CD4-positive, alpha-beta T cell (primary cell): ENCODE measurements around the gene TTLL6. TPM values are rescaled to one million over a fixed set of nuclear protein-coding genes. Genes with fewer than 3 reads are reported as not detected.
"Not testable (repeated sequence)": the region's sequence is repeated elsewhere in the genome, so short reads cannot be mapped to it uniquely, and the experiment has no call there.

Source experiments
- ATAC-seq: fragments of 200-7000 bp; cut with Tn5 transposase; one replicate; pipeline ENCODE4 v1.10.0; 2022; ENCODE audit warnings: mild to moderate bottlenecking; ENCODE audit not compliant: poor library complexity
- CTCF ChIA-PET: fragments of 350-600 bp; sonication (Branson Sonifier 250); formaldehyde crosslinking; loops from one replicate; lab custom pipeline; 2021; ENCODE audit warnings: antibody characterized with exemption, inconsistent platforms; lab: Charles Lee
- POLR2A ChIA-PET: fragments of 350-600 bp; sonication (Branson Sonifier 250); formaldehyde crosslinking; loops from one replicate; lab custom pipeline; 2021; ENCODE audit warnings: antibody characterized with exemption, inconsistent platforms; lab: Charles Lee
- DNase-seq, 14 experiments: peaks; one replicate each; pipeline ENCODE4 v3.0.0-alpha.2; 2013 to 2020; ENCODE audit warnings: mixed read lengths in 2 of 14
- H3K27ac ChIP-seq, 2 donors: one replicate each; pipeline versions ENCODE4 v1.5.1 to v1.7.0; 2013; ENCODE audit warnings: low read length in 2 of 2, low read depth in 1 of 2, mild to moderate bottlenecking in 1 of 2
- H3K27me3 ChIP-seq, 2 experiments: 1 replicate in 1 of 2; 2 replicates in 1 of 2; pipeline versions ENCODE4 v1.6.1 to v1.7.0; 2013; ENCODE audit warnings: low read length in 2 of 2, control low read depth in 1 of 2, mild to moderate bottlenecking in 1 of 2, moderate library complexity in 1 of 2; ENCODE audit not compliant: insufficient read depth in 2 of 2, control insufficient read depth in 1 of 2
- H3K36me3 ChIP-seq: one replicate; pipeline ENCODE4 v1.6.1; 2013; ENCODE audit warnings: low read length, control low read depth; ENCODE audit not compliant: insufficient read depth
- H3K4me1 ChIP-seq: one replicate; pipeline ENCODE4 v1.6.1; 2013; ENCODE audit warnings: low read length, control low read depth; ENCODE audit not compliant: insufficient read depth
- H3K4me3 ChIP-seq: one replicate; pipeline ENCODE4 v1.5.1; 2013; ENCODE audit warnings: mild to moderate bottlenecking, low read length, moderate library complexity
- H3K9me3 ChIP-seq, 2 experiments: 1 replicate in 1 of 2; 2 replicates in 1 of 2; pipeline versions ENCODE4 v1.6.1 to v1.7.0; 2013; ENCODE audit warnings: low read length in 2 of 2, mild to moderate bottlenecking in 2 of 2, control low read depth in 1 of 2, moderate library complexity in 1 of 2; ENCODE audit not compliant: control insufficient read depth in 1 of 2, insufficient read depth in 1 of 2
- H3K27ac Mint-ChIP-seq: one replicate; pipeline ENCODE4 v1.8.0; 2020; ENCODE audit warnings: mixed read lengths
- H3K27me3 Mint-ChIP-seq: one replicate; pipeline ENCODE4 v1.8.0; 2021; ENCODE audit warnings: mixed read lengths
- H3K36me3 Mint-ChIP-seq: one replicate; pipeline ENCODE4 v1.8.0; 2021; ENCODE audit warnings: low read depth, mixed read lengths
- H3K4me1 Mint-ChIP-seq: one replicate; pipeline ENCODE4 v1.8.0; 2021; ENCODE audit warnings: low read depth, mixed read lengths
- H3K4me3 Mint-ChIP-seq: one replicate; pipeline ENCODE4 v1.8.0; 2020; ENCODE audit warnings: mild to moderate bottlenecking, mixed read lengths
- H3K9me3 Mint-ChIP-seq: one replicate; pipeline ENCODE4 v1.8.0; 2020; ENCODE audit warnings: mixed read lengths
- intact Hi-C, 2 experiments: fragments of 100-400 bp; cut with DNase I in 1 of 2; cut with micrococcal nuclease in 1 of 2; formaldehyde crosslinking; loops; one replicate each; pipeline versions ENCODE4 v1.15.1 to v1.9.0; 2023 to 2025; cut with DNase I, micrococcal nuclease
- microRNA-seq: library from miRNA; unstranded; fragments of <30 nt; microRNA quantifications from one replicate; pipeline ENCODE4 v1.2.0, GENCODE V29; 2021; ENCODE audit warnings: borderline microRNAs expressed, borderline replicate concordance
- total RNA-seq, 174 experiments: library from RNA in 2 of 174; stranded (reverse) in 2 of 174; gene quantifications; one replicate each; pipeline ENCODE4 v1.2.3 and lab custom pipeline; 2021 to 2026
- TF ChIP-seq, protein P1 (sequence below): fragments of 200-600 bp; IDR thresholded peaks from one replicate; pipeline ENCODE4 v1.8.0; 2022; ENCODE audit warnings: antibody characterized with exemption, mild to moderate bottlenecking

The TTLL6 gene
- total RNA-seq, 2 experiments from 2014 or later = not detected

GRCh38 chr17:48717367-48718226 lies 99.4 kb downstream of the TTLL6 start:
- Histone ChIP-seq H3K27ac (no peak overlapping the region), H3K9me3 (peaks cover 0 to 32% of the 10 kb centered on the region in 2 experiments), H3K36me3 (no peaks in the 10 kb centered on the region), H3K27me3 (peaks cover 70 to 91% of the 10 kb centered on the region in 2 experiments), H3K4me3 (no peak overlapping the region), H3K4me1 (peaks cover 29% of the 10 kb centered on the region)
- ATAC-seq (no peak), DNase-seq (no peak)
- H3K4me3 Mint-ChIP-seq = peak overlapping the region; percentile 66
- TF ChIP-seq, protein P1, sequence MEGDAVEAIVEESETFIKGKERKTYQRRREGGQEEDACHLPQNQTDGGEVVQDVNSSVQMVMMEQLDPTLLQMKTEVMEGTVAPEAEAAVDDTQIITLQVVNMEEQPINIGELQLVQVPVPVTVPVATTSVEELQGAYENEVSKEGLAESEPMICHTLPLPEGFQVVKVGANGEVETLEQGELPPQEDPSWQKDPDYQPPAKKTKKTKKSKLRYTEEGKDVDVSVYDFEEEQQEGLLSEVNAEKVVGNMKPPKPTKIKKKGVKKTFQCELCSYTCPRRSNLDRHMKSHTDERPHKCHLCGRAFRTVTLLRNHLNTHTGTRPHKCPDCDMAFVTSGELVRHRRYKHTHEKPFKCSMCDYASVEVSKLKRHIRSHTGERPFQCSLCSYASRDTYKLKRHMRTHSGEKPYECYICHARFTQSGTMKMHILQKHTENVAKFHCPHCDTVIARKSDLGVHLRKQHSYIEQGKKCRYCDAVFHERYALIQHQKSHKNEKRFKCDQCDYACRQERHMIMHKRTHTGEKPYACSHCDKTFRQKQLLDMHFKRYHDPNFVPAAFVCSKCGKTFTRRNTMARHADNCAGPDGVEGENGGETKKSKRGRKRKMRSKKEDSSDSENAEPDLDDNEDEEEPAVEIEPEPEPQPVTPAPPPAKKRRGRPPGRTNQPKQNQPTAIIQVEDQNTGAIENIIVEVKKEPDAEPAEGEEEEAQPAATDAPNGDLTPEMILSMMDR = no peak
- H3K27me3 Mint-ChIP-seq = peaks cover 97% of the 10 kb centered on the region
- intact Hi-C loops = loop anchor here in 1 of 2 experiments (2.0 kb wide), 1 partner anchor 31 kb away; no protein-coding TSS in a partner anchor
- ChIA-PET CTCF (interaction anchor here (0.5 to 1.6 kb wide), 3 partner anchors 14 to 1618 kb away, joined by 3 to 4 read pairs (median 3); no protein-coding TSS in a partner anchor), POLR2A (interaction anchor here (0.7 to 1.6 kb wide), 4 partner anchors 11 to 347 kb away, joined by 3 to 6 read pairs (median 4); partner anchors contain the start of gene HOXB13)
- peaks cover 28% of the 10 kb centered on the region for H3K4me1 Mint-ChIP-seq
- peak overlapping the region; percentile 13 for H3K27ac Mint-ChIP-seq
- no peaks in the 10 kb centered on the region for H3K36me3 Mint-ChIP-seq
- H3K9me3 Mint-ChIP-seq = no peaks in the 10 kb centered on the region

DNA sequence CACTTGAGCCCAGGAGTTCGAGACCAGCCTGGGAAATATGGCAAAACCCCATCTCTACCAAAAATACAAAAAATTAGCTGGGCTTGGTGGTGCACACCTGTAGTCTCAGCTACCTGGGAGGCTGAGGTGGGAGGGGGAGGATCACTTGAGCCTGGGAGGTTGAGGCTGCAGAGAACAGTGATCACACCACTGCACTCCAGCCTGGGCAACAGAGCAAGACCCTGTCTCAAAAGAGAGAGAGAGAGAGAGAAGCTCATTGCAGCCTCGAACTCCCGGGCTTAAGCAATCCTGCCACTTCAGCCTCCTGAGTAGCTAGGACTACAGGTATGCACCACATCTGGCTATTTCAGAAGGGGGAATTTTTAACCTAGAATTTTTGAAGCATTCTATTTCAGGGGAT lies 100.5 kb downstream of the TTLL6 start:
- ChIA-PET CTCF (interaction anchor here (1.6 kb wide), 1 partner anchor 163 kb away, joined by 3 read pairs; no protein-coding TSS in a partner anchor), POLR2A (interaction anchor here (0.6 to 1.6 kb wide), 2 partner anchors 21 to 38 kb away, joined by 3 to 4 read pairs; no protein-coding TSS in a partner anchor)
- H3K27me3 ChIP-seq = peaks cover 63 to 86% of the 10 kb centered on the region in 2 experiments
- H3K4me3 Mint-ChIP-seq, H3K27ac ChIP-seq, intact Hi-C loops, H3K9me3 Mint-ChIP-seq, H3K27ac Mint-ChIP-seq, H3K36me3 ChIP-seq, DNase-seq, ATAC-seq, H3K4me3 ChIP-seq, H3K36me3 Mint-ChIP-seq: not testable (repeated sequence)
- peaks cover 28% of the 10 kb centered on the region for H3K4me1 Mint-ChIP-seq
- peaks cover 95% of the 10 kb centered on the region for H3K27me3 Mint-ChIP-seq
- peaks cover 23% of the 10 kb centered on the region for H3K4me1 ChIP-seq
- peaks cover 0 to 22% of the 10 kb centered on the region in 2 experiments for H3K9me3 ChIP-seq

DNA sequence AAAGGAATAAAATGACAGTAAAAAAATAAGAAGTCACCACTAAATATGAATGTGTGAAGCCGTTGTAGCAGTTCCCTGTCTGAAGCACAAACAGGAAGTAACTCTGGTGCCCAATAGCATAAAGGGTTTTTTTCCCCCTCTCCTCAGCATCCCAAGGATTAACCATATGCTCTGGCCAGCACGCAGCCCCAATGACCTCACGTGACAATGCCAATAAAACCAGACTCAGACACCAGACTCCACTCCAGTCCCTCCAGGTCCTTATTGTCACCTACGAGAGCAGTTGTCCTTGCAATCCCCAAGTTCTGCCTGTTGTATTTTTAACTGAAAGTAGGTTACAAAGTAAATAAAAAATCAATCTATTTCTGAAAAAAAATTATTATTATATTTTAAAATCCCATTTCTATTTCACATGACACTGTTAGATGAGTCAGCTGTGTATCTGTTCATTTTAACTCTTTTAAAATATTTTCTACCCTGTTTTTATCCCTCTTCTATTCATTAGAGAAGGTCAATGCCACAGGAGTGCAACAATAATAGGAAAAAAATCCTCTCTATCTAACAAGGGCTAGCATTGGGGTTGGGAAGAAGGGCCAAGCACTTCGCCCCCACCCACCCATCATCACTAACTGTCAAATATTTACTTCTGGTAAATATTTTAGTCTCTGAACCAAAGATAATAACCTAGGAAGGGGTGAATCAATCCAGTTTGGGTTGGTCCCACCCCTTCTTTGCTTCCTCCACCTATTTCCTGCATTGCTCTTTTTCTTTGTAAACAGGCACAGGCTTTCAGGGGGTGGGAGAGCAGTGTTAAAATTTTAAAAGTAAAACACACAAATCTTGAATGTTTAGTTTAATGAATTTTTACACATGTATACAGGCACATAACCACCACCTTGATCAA lies 101.3 kb downstream of the TTLL6 start:
- DNase-seq = no peak
- H3K27ac Mint-ChIP-seq = no peak overlapping the region
- H3K36me3 ChIP-seq = no peaks in the 10 kb centered on the region
- no peaks in the 10 kb centered on the region for H3K36me3 Mint-ChIP-seq
- intact Hi-C loops = no loop called here
- H3K4me3 Mint-ChIP-seq = no peak overlapping the region
- ChIA-PET CTCF (interaction anchor here (1.4 to 1.6 kb wide), 2 partner anchors 8 to 163 kb away, joined by 3 read pairs; partner anchors contain the start of gene PRAC2), POLR2A (no interaction called here)
- no peak for ATAC-seq
- no peak overlapping the region for H3K27ac ChIP-seq
- no peak overlapping the region for H3K4me3 ChIP-seq
- H3K9me3 ChIP-seq = peaks cover 0 to 21% of the 10 kb centered on the region in 2 experiments
- TF ChIP-seq, protein P1 = no peak
- no peaks in the 10 kb centered on the region for H3K9me3 Mint-ChIP-seq
- H3K4me1 ChIP-seq = peaks cover 23% of the 10 kb centered on the region
- H3K27me3 Mint-ChIP-seq = peaks cover 94% of the 10 kb centered on the region
- H3K27me3 ChIP-seq = peaks cover 63 to 83% of the 10 kb centered on the region in 2 experiments
- peaks cover 28% of the 10 kb centered on the region for H3K4me1 Mint-ChIP-seq

Small RNA genes within 50 kb of the gene (microRNA-seq; reads per million reads assigned to microRNA genes)
- not detected for gene MIR3185

Other genes starting within 250 kb of the TTLL6 start
- under 1 TPM; 0.16 to 0.17 TPM for gene HOXB4, start 238.9 kb downstream of the TTLL6 start, total RNA-seq
- gene HOXB3, start 227.0 kb downstream of the TTLL6 start, total RNA-seq = under 1 TPM; 0.25 to 0.36 TPM
- gene HOXB5, start 223.4 kb downstream of the TTLL6 start, total RNA-seq = not detected
- gene HOXB6, start 212.2 kb downstream of the TTLL6 start, total RNA-seq = not detected
- not detected for gene HOXB7, start 206.2 kb downstream of the TTLL6 start, total RNA-seq
- not detected for gene HOXB8, start 201.9 kb downstream of the TTLL6 start, total RNA-seq
- not detected for gene HOXB9, start 190.9 kb downstream of the TTLL6 start, total RNA-seq
- gene PRAC1, start 94.7 kb downstream of the TTLL6 start, total RNA-seq = not detected
- not detected for gene PRAC2, start 94.0 kb downstream of the TTLL6 start, total RNA-seq
- not detected for gene HOXB13, start 88.5 kb downstream of the TTLL6 start, total RNA-seq
- gene CALCOCO2, start 13.8 kb upstream of the TTLL6 start, total RNA-seq = 100 to 1,000 TPM; 140 to 142 TPM
- gene ATP5MC1, start 75.6 kb upstream of the TTLL6 start, total RNA-seq = 10 to 100 TPM; 11.8 to 13.9 TPM
- gene UBE2Z, start 91.2 kb upstream of the TTLL6 start, total RNA-seq = 10 to 100 TPM; 60.5 to 61.6 TPM
- 10 to 100 TPM; 53.8 to 57.4 TPM for gene SNF8, start 127.6 kb upstream of the TTLL6 start, total RNA-seq
- not detected for gene GIP, start 151.4 kb upstream of the TTLL6 start, total RNA-seq
- gene IGF2BP1, start 180.2 kb upstream of the TTLL6 start, total RNA-seq = not detected